DOHH2 (cell line): ENCODE data around the gene ZFYVE9.

Experiments used
- CTCF ChIP-seq: fragments of 200-600 bp; sonication (generic); IDR thresholded peaks from one replicate; pipeline ENCODE4 v1.5.1; 2014; ENCODE audit warnings: antibody characterized with exemption, mild to moderate bottlenecking, low read depth, low read length; ENCODE audit not compliant: poor library complexity, severe bottlenecking
- EZH2phosphoT487 ChIP-seq: fragments of 200-600 bp; sonication (generic); IDR thresholded peaks from 2 replicates; pipeline ENCODE4 v1.6.1; 2017; ENCODE audit warnings: borderline replicate concordance, mild to moderate bottlenecking, antibody characterized with exemption, low read length, moderate library complexity, mixed read lengths

- TF ChIP-seq CTCF (peak; percentile 65), EZH2phosphoT487 (no peak)
These were observed 154.5 kb downstream of the ZFYVE9 start for GRCh38 chr1:52296345-52296744.
